SK-N-MC (cell line): ENCODE measurements around the gene LRRN4.
"Not testable (repeated sequence)": the region's sequence is repeated elsewhere in the genome, so short reads cannot be mapped to it uniquely, and the experiment has no call there.

ENCODE experiments used
- DNase-seq: peaks from one replicate; pipeline ENCODE4 v3.0.0-alpha.2; 2011; ENCODE audit warnings: low read depth, low spot score
- H3K27ac ChIP-seq: fragments of 200-600 bp; sonication (generic); 2 replicates; pipeline ENCODE4 v1.5.1; 2016; ENCODE audit warnings: mixed run types
- H3K36me3 ChIP-seq: fragments of 200-600 bp; sonication (generic); 2 replicates; pipeline ENCODE4 v1.6.1; 2017; ENCODE audit warnings: antibody characterized with exemption, low read length, mixed read lengths; ENCODE audit not compliant: insufficient read depth
- H3K4me3 ChIP-seq: fragments of 200-600 bp; sonication (generic); 2 replicates; pipeline ENCODE4 v1.5.1; 2016
- H3K9ac ChIP-seq: fragments of 200-600 bp; sonication (generic); 2 replicates; pipeline ENCODE4 v1.8.0; 2017; ENCODE audit warnings: mixed run types, mixed read lengths; ENCODE audit not compliant: insufficient read length
- H3K9me3 ChIP-seq: fragments of 200-600 bp; sonication (generic); 2 replicates; pipeline ENCODE4 v1.6.1; 2017; ENCODE audit warnings: low read depth, mild to moderate bottlenecking, antibody characterized with exemption, low read length, moderate library complexity, mixed read lengths
- EZH2 ChIP-seq: fragments of 200-600 bp; sonication (generic); IDR thresholded peaks from one replicate; pipeline ENCODE4 v1.6.1; 2017; ENCODE audit warnings: antibody characterized with exemption
- FOXP2 ChIP-seq: optimal IDR thresholded peaks from 2 replicates; pipeline ENCODE3; 2011; ENCODE audit warnings: mild to moderate bottlenecking, moderate library complexity; ENCODE audit not compliant: insufficient read depth; ENCODE audit errors: extremely low read length, control extremely low read depth
- POLR2AphosphoS5 ChIP-seq: IDR thresholded peaks from 2 replicates; pipeline ENCODE4 v1.6.1; 2012; ENCODE audit warnings: mild to moderate bottlenecking, low read depth, low read length, borderline replicate concordance

The LRRN4 gene

DNA sequence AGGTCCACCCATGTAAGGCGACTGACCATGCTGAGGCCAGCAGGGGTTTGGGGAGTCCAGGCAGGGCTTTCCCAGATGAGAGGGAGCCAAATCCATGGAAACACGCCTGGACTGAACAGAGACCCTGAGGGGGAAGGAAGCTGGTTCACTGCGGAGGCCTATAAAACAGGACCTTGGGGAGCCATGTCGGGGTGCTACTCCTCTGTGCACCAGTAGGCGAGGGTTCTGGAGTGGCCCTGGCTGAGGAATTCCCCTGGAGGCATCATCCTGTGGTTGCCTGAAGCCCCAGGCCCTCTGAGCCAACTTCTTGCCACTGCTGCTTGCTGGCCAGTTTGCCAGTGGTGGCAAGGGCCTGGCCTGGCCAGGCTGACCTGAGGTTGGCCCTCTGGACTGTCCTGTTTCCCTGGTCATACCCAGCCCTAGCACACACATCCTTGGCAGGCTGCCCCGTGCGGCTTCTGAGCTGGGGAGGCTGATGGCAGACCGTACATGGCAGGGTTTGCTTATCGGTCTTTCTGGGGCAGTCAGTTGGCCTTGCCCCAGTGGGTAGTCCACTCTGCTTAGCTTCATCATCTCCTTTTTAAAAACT is 2.2 kb upstream of the LRRN4 start:
- no peak overlapping the region for H3K4me3 ChIP-seq
- no peak overlapping the region for H3K27ac ChIP-seq
- no peaks in the 10 kb centered on the region for H3K36me3 ChIP-seq
- no peaks in the 10 kb centered on the region for H3K9me3 ChIP-seq
- DNase-seq = no peak
- H3K9ac ChIP-seq = no peak overlapping the region
- TF ChIP-seq EZH2 = no peak
- no peak for TF ChIP-seq FOXP2
- TF ChIP-seq POLR2AphosphoS5 = no peak

DNA sequence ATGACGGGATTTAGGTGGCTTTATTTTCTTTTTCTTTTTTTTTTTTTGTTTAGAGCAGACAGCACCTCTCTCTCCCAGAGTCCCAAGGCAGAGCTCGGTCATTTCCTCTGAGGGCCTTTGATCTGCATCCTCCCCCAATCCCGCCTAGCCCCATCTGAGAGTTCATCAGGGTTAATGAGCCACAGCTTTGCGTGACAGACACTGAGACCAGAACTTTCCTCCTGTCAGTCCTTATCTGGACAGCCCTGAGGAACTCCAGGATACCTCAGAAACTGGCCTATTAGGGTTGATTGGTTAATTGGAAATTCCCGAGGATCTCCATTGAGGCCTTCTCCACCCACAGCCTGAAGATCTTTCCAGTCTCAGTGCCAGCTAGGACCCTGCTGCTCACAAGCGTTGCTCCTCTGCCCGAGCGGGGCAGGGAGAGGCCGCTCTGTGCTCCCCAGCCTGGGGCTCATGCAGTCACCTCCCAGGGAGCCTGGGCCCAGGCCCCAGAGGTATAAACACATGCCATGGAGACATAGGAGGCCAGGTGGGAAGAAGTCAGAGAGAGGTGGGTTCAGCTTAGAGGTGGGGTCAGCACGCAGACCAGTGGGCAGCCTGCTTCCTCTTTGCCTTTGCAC is 1.4 kb upstream of the LRRN4 start:
- no peak for TF ChIP-seq FOXP2
- no peak for TF ChIP-seq POLR2AphosphoS5
- TF ChIP-seq EZH2 = no peak
- H3K9me3 ChIP-seq = no peaks in the 10 kb centered on the region
- H3K27ac ChIP-seq = no peak overlapping the region
- no peak overlapping the region for H3K4me3 ChIP-seq
- no peak overlapping the region for H3K9ac ChIP-seq
- no peak for DNase-seq
- no peaks in the 10 kb centered on the region for H3K36me3 ChIP-seq

DNA sequence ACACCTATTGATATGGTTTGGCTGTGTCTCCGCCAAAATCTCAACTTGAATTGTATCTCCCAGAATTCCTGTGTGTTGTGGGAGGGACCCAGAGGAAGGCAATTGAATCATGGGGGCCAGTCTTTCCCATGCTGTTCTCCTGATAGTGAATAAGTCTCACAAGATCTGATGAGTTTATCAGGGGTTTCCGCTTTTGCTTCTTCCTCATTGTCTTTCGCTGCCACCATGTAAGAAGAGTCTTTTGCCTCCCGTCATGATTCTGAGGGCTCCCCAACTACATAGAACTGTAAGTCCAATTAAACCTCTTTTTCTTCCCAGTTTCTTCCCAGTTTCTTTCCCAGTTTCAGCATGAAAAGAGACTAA is 810 bp upstream of the LRRN4 start:
- not testable (repeated sequence) for DNase-seq, H3K36me3 ChIP-seq, H3K9me3 ChIP-seq, H3K4me3 ChIP-seq, H3K27ac ChIP-seq, H3K9ac ChIP-seq

DNA sequence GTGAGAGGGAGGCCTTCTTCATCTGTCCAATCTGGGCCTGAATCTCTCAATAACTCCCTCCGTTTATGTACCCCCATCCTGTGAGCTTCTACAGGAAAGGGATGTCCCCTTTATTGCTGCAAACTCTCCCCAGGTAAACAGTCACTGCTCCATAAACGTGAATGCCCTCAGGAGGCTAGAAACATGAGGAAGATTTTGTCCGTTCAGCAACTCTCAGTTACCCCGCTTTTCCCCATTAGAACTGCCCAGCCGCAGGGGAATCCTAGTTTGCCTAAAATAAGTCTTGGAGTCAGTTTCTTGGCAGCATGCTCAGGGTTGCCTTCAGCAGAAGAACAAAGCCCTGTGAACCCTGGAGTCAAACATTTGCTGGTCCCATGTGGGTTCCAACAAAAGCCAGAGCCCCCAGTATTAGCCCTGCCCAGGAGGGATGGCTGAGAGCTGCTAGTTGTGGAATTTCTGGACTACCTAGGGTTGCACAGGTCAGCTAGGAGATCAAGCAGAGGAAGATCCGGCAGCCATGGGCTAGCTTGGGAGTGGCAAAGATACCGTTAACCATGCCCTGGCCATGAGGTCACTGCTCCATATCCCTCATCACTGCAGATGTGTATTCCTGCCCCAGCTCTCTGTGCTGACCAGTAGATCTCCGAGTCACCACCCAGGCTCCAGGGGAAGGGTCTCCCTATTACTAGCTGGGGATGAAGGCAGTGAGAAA is 640 bp downstream of the LRRN4 start:
- TF ChIP-seq FOXP2 (no peak), EZH2 (no peak), POLR2AphosphoS5 (no peak)
- no peak overlapping the region for H3K9ac ChIP-seq
- no peak overlapping the region for H3K4me3 ChIP-seq
- H3K9me3 ChIP-seq = no peaks in the 10 kb centered on the region
- no peaks in the 10 kb centered on the region for H3K36me3 ChIP-seq
- no peak for DNase-seq
- H3K27ac ChIP-seq = no peak overlapping the region

DNA sequence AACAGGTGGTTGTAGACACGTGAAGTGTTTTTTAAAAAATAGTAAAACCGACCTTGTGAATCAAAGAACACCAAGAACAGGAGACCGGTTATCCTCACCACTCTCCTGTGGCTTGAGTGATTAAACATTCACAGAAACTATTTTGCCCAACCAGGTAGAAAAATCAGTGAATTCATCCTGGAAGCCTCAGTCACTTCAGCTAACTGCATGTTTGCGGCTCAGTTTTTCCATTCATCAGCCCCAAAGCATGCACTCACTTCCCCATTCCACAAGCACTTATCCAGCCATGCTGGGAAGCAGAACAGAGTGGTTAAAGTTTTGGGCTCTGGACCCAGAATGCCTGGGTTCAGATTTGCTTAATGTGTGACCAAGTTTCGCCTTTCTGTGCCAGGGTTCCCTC is 2.4 kb downstream of the LRRN4 start:
- Histone ChIP-seq H3K9ac (no peak overlapping the region), H3K27ac (no peak overlapping the region), H3K9me3 (no peaks in the 10 kb centered on the region), H3K36me3 (no peaks in the 10 kb centered on the region), H3K4me3 (no peak overlapping the region)
- TF ChIP-seq EZH2 (no peak), POLR2AphosphoS5 (no peak), FOXP2 (no peak)
- no peak for DNase-seq

DNA sequence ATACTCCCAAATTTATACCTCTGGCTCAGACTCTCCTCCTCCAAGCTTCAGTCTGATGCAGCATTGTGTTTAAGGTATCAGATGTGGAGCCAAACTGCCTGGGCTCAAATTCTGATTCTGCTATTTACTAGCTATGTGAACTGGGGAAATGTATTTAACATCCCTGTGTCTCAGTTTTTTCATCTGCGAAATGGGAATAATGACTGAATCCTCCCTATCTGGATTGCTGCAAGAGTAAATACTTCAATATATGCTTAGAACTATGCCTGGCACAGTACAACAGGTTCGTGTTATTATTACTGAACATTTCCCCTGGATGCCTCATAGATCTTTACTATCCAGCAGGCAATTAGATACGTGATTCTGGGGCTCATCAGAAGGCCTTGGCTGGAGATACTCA is 5.5 kb downstream of the LRRN4 start:
- H3K27ac ChIP-seq = no peak overlapping the region
- no peak for DNase-seq

DNA sequence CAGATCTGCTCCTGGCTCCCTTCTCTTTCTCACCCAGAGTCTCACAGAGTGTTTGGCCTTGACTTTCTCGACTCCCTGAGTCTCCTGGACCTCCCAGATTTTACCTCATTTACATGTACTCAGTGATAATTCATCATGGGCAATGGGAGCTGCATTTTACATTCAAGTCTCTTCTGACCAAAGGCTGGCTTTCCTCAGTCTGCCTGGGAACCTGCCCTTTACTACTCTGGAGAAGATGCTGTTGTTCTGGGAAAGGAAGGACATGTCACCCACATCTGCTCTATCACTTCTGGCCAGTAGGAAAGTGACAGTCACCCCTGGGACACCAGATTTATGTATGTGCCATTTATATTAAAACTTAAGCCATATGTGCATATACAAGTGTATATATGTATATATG is 7.4 kb downstream of the LRRN4 start:
- no peak for DNase-seq
- Histone ChIP-seq H3K4me3 (no peak overlapping the region), H3K9ac (no peak overlapping the region), H3K9me3 (no peaks in the 10 kb centered on the region), H3K36me3 (peaks cover 10% of the 10 kb centered on the region; the same call in 1 of the 2 replicates), H3K27ac (no peak overlapping the region)
- TF ChIP-seq FOXP2 (no peak), EZH2 (no peak), POLR2AphosphoS5 (no peak)

More for the DNA sequence above, 5.5 kb downstream of the LRRN4 start:
- H3K9ac ChIP-seq = no peak overlapping the region
- no peaks in the 10 kb centered on the region for H3K9me3 ChIP-seq
- TF ChIP-seq POLR2AphosphoS5 = no peak
- H3K4me3 ChIP-seq = no peak overlapping the region
- no peaks in the 10 kb centered on the region for H3K36me3 ChIP-seq

DNA sequence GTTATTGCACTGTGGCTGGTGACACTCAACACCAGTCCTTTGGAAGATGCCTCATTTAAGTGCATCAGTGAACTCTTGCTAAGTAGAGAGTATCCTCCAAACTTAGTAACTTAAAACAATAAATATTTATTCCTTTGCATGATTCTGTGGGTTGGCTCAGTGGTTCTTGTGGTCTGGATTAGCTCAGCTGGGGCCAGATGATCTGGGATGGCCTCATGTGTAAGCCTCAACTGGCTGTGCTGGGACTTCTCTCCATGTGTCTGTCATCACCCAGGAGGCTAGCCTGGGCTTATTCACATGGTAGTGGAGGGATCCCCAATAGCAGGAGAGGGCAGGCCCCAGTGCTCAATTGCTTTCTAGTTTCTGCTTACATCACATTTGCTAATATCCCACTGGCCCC is 8.3 kb downstream of the LRRN4 start:
- Histone ChIP-seq H3K27ac (no peak overlapping the region), H3K36me3 (peaks cover 18% of the 10 kb centered on the region; the same call in 1 of the 2 replicates), H3K9me3 (no peaks in the 10 kb centered on the region), H3K4me3 (no peak overlapping the region), H3K9ac (no peak overlapping the region)
- no peak for TF ChIP-seq EZH2
- no peak for DNase-seq

DNA sequence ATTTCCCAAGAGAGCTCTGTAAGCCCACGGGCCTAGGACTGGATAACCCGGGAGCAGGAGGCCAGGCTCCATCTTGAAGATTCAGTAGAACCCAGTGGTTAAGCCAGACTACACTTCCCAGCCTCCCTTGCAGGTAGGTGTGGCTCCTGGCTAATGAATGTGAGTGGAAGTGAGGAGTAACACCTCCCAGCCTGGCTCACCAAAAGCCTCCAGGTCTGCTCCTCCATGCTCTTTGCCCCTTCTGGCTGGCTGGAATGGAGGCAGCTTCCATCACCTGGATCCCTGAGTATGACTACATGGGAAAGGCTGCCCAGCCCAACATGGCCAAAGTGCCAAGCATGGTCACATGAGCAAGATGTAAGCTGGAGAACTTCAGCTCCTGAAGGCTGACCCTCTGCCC is 9.7 kb downstream of the LRRN4 start:
- H3K4me3 ChIP-seq = no peak overlapping the region
- H3K9me3 ChIP-seq = no peaks in the 10 kb centered on the region
- no peak overlapping the region for H3K9ac ChIP-seq
- no peak for DNase-seq
- TF ChIP-seq POLR2AphosphoS5 = no peak
- TF ChIP-seq EZH2 = no peak
- no peak for TF ChIP-seq FOXP2
- no peak overlapping the region for H3K27ac ChIP-seq
- peaks cover 19% of the 10 kb centered on the region; the same call in 1 of the 2 replicates for H3K36me3 ChIP-seq
